Hippocampal formation (tissue), 2 donors: Measurements from ENCODE around the gene HNRNPA2B1.
A peak's percentile ranks its signal among the peaks of the same experiment; 100 is the strongest.

ENCODE experiments used
- DNase-seq, 2 donors: peaks; one replicate each; lab custom pipeline; 2025; lab: John Stamatoyannopoulos, UW

Gene HNRNPA2B1

GRCh38 chr7:26200444-26201246 lies at the start of gene HNRNPA2B1:
TSS of gene HNRNPA2B1 (minus strand) at chr7:26200746. CDS start at chr7:26200577, 169 bp downstream.
- peak; percentile 96 to 98 for DNase-seq

GRCh38 chr7:26250239-26250638 lies 49.7 kb upstream of the HNRNPA2B1 start:
- DNase-seq: no peak

- no peak for DNase-seq
Measured at GRCh38 chr7:26245150-26245549, 44.6 kb upstream of the HNRNPA2B1 start.

GRCh38 chr7:26238032-26238431 lies 37.5 kb upstream of the HNRNPA2B1 start:
- DNase-seq: no peak

GRCh38 chr7:26237035-26237807 lies 36.7 kb upstream of the HNRNPA2B1 start:
- peak in 1 of 2 donors; percentile 3 for DNase-seq

- DNase-seq: no peak
Measured at GRCh38 chr7:26233902-26234511, 33.5 kb upstream of the HNRNPA2B1 start.

- no peak for DNase-seq
Measured at GRCh38 chr7:26227987-26228386, 27.4 kb upstream of the HNRNPA2B1 start.

- no peak for DNase-seq
Measured at GRCh38 chr7:26224359-26224758, 23.8 kb upstream of the HNRNPA2B1 start.

GRCh38 chr7:26216049-26216448 lies 15.5 kb upstream of the HNRNPA2B1 start:
- no peak for DNase-seq

GRCh38 chr7:26213807-26214515 lies 13.4 kb upstream of the HNRNPA2B1 start:
- no peak for DNase-seq

GRCh38 chr7:26212921-26213718 lies 12.6 kb upstream of the HNRNPA2B1 start:
- no peak for DNase-seq

GRCh38 chr7:26208040-26208439 lies 7.5 kb upstream of the HNRNPA2B1 start:
- DNase-seq: no peak

- no peak for DNase-seq
Measured at GRCh38 chr7:26203016-26203415, 2.5 kb upstream of the HNRNPA2B1 start.

- DNase-seq: peak; percentile 26 to 67
Measured at GRCh38 chr7:26202019-26202990, 1.8 kb upstream of the HNRNPA2B1 start.

GRCh38 chr7:26201247-26202018 lies 887 bp upstream of the HNRNPA2B1 start, which contains the start of gene CBX3:
TSS of gene CBX3 (plus strand) at chr7:26201745. CDS start at chr7:26202999, 1,254 bp downstream.
- peak; percentile 85 to 89 for DNase-seq

- peak; percentile 54 to 79 for DNase-seq
Measured at GRCh38 chr7:26200038-26200443, 505 bp downstream of the HNRNPA2B1 start.

- DNase-seq: peak; percentile 54 to 67
Measured at GRCh38 chr7:26199301-26200037, 1.1 kb downstream of the HNRNPA2B1 start.

- DNase-seq: no peak
Measured at GRCh38 chr7:26198781-26199169, 1.8 kb downstream of the HNRNPA2B1 start.
